GM10266 (cell line): ENCODE data around the gene RPS17.

Experiments used
- DNase-seq: peaks from one replicate; pipeline ENCODE4 v3.0.0; 2012; ENCODE audit errors: extremely low spot score
- CTCF ChIP-seq: IDR thresholded peaks from 2 replicates; pipeline ENCODE4 v1.5.1; 2012; ENCODE audit warnings: mild to moderate bottlenecking, low read depth; ENCODE audit not compliant: control insufficient read depth, insufficient read depth; ENCODE audit errors: missing control alignments

The RPS17 gene

GRCh38 chr15:82548700-82549099 lies 8.4 kb upstream of the RPS17 start:
- TF ChIP-seq CTCF: no peak
- peak; percentile 47 for DNase-seq

GRCh38 chr15:82545478-82545877 lies 5.2 kb upstream of the RPS17 start:
- no peak for TF ChIP-seq CTCF
- DNase-seq: no peak

GRCh38 chr15:82545002-82545401 lies 4.7 kb upstream of the RPS17 start:
- DNase-seq: no peak
- no peak for TF ChIP-seq CTCF

DNA sequence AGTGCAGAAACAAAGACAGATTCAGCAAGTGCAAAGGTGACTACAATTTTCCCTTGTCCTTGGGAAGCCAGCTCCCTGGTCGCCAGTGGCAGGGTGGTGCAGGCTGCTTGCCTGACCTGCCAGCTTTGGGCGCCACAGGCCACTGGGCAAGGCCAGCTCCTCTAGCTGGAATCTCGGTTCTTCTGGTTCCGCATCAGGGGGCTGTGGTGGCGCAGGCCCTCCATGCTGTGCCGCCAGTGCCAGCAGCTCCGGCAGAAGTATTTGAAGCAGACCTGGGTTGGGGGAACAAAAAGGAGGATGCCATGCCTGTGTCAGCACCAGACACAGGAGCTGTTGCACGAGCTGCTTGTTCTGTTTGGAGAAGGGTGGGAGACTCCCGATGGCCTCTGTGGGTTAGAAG lies 4.2 kb upstream of the RPS17 start:
- no peak for DNase-seq
- TF ChIP-seq CTCF: no peak

- DNase-seq: no peak
- no peak for TF ChIP-seq CTCF
Measured at GRCh38 chr15:82543160-82543559, 2.9 kb upstream of the RPS17 start.

GRCh38 chr15:82540984-82541431 lies 751 bp upstream of the RPS17 start:
- no peak for DNase-seq

DNA sequence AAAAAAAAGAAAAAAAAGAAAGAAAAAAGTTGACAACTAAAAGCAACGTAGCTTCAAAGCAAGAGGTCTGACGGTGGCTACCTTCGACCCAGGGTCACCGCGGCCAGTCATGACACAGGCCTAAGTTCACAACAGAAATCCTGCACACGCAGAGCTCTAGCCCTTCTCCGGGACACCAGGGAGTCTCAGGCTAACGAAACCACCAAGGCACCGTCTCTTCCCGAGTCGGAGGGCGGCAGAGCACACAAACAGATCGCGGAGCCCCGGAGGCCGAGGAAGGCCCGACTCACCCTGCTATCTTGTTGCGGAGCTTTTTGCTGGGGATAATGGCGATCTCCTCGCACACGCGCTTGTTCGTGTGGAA lies 584 bp downstream of the RPS17 start:
- no peak for TF ChIP-seq CTCF
- DNase-seq: no peak

More at GRCh38 chr15:82540984-82541431, 751 bp upstream of the RPS17 start:
- no peak for TF ChIP-seq CTCF
